SK-N-SH (cell line): Measurements from ENCODE around the gene TMEM168. TPM values are rescaled to one million over a fixed set of nuclear protein-coding genes. Genes with fewer than 3 reads are reported as not detected.

Experiments
- CTCF ChIA-PET: fragments of 300-600, 350-600 bp; formaldehyde crosslinking; extraction: SDS; loops from one replicate; lab custom pipeline; 2021; lab: Yijun Ruan, JAX
- POLR2A ChIA-PET: fragments of 350-600 bp; sonication (Branson Sonifier 250); formaldehyde crosslinking; extraction: SDS; loops from one replicate; lab custom pipeline; 2020; ENCODE audit warnings: antibody characterized with exemption, inconsistent platforms; lab: Yijun Ruan, JAX
- DNase-seq: peaks from one replicate; pipeline ENCODE4 v3.0.0; 2012
- H2AFZ ChIP-seq: fragments of 200-600 bp; sonication (generic); 2 replicates; pipeline ENCODE4 v1.8.1; 2016; ENCODE audit warnings: antibody characterized with exemption, mild to moderate bottlenecking, low read depth
- H3F3A ChIP-seq: fragments of 200-600 bp; sonication (generic); replicated peaks from 2 replicates; pipeline ENCODE3; 2016; ENCODE audit warnings: antibody characterized with exemption, mild to moderate bottlenecking; ENCODE audit not compliant: insufficient read depth
- H3K27ac ChIP-seq, 2 experiments: fragments of 200-500 bp in 1 of 2; fragments of 200-600 bp in 1 of 2; sonication (Bioruptor generic) in 1 of 2; sonication (generic), shearing (Covaris generic) in 1 of 2; 2 replicates each; pipeline versions ENCODE4 v1.5.1 to v1.6.1; 2014 to 2016; ENCODE audit warnings: low read depth in 2 of 2, inconsistent platforms in 1 of 2, low read length in 1 of 2, mild to moderate bottlenecking in 1 of 2, mixed read lengths in 1 of 2
- H3K27me3 ChIP-seq: fragments of 200-600 bp; sonication (generic), shearing (Covaris generic); 2 replicates; pipeline ENCODE4 v1.6.1; 2016; ENCODE audit warnings: mixed run types; ENCODE audit not compliant: insufficient read depth
- H3K36me3 ChIP-seq, 2 experiments: fragments of 200-500 bp in 1 of 2; fragments of 200-600 bp in 1 of 2; sonication (Bioruptor generic) in 1 of 2; sonication (generic) in 1 of 2; replicated peaks in 1 of 2; 2 replicates each; pipeline versions ENCODE3 to v1.5.1; 2014 to 2016; ENCODE audit warnings: low read length in 1 of 2, mild to moderate bottlenecking in 1 of 2; ENCODE audit not compliant: insufficient read depth in 2 of 2, control insufficient read depth in 1 of 2
- H3K4me1 ChIP-seq, 2 experiments: fragments of 200-500 bp in 1 of 2; fragments of 200-600 bp in 1 of 2; sonication (Bioruptor generic) in 1 of 2; sonication (generic), shearing (Covaris generic) in 1 of 2; 2 replicates each; pipeline versions ENCODE4 v1.5.1 to v1.6.1; 2014 to 2016; ENCODE audit warnings: low read depth in 1 of 2, low read length in 1 of 2, mixed run types in 1 of 2; ENCODE audit not compliant: insufficient read depth in 2 of 2, control insufficient read depth in 1 of 2
- H3K4me2 ChIP-seq: fragments of 200-600 bp; sonication (generic), shearing (Covaris generic); 2 replicates; pipeline ENCODE4 v1.6.1; 2017; ENCODE audit warnings: mixed run types
- H3K4me3 ChIP-seq, 2 experiments: fragments of 200-500 bp in 1 of 2; fragments of 200-600 bp in 1 of 2; sonication (Bioruptor generic) in 1 of 2; sonication (generic), shearing (Covaris generic) in 1 of 2; 2 replicates each; pipeline versions ENCODE4 v1.5.1 to v1.8.1; 2014 to 2016; ENCODE audit warnings: low read depth in 2 of 2, inconsistent platforms in 1 of 2, low read length in 1 of 2, mild to moderate bottlenecking in 1 of 2, mixed read lengths in 1 of 2, moderate library complexity in 1 of 2
- H3K79me2 ChIP-seq: fragments of 200-600 bp; sonication (generic); 2 replicates; pipeline ENCODE4 v1.8.1; 2017; ENCODE audit warnings: mild to moderate bottlenecking; ENCODE audit not compliant: insufficient read depth
- H3K9ac ChIP-seq: fragments of 200-600 bp; sonication (generic); 2 replicates; pipeline ENCODE4 v1.6.1; 2017; ENCODE audit warnings: mixed run types
- H3K9me2 ChIP-seq: fragments of 200-600 bp; sonication (generic); 2 replicates; pipeline ENCODE4 v1.6.1; 2017; ENCODE audit warnings: mixed run types
- H3K9me3 ChIP-seq: fragments of 200-600 bp; sonication (generic); 2 replicates; pipeline ENCODE4 v1.6.1; 2017; ENCODE audit warnings: mixed run types, mild to moderate bottlenecking, moderate library complexity
- H4K20me1 ChIP-seq: fragments of 200-600 bp; sonication (generic); 2 replicates; pipeline ENCODE4 v1.6.1; 2017; ENCODE audit warnings: mild to moderate bottlenecking, mixed run types; ENCODE audit not compliant: insufficient read depth
- CHD2 ChIP-seq: fragments of 150-350 bp; IDR thresholded peaks from 2 replicates; pipeline ENCODE4 v1.6.1; 2018; ENCODE audit warnings: low read length; ENCODE audit not compliant: partially characterized antibody
- ELF1 ChIP-seq: IDR thresholded peaks from 2 replicates; pipeline ENCODE4 v1.4.0; 2012
- FOSL2 ChIP-seq: IDR thresholded peaks from 2 replicates; pipeline ENCODE4 v1.4.0; 2012; ENCODE audit warnings: low read depth, mild to moderate bottlenecking, moderate library complexity, borderline replicate concordance
- FOXJ3 ChIP-seq: sonication (generic); formaldehyde crosslinking; IDR thresholded peaks from 2 replicates; pipeline ENCODE4 v1.5.1; 2020; ENCODE audit warnings: mild to moderate bottlenecking, missing genetic modification reagents
- FOXM1 ChIP-seq: IDR thresholded peaks from 2 replicates; pipeline ENCODE4 v1.4.0; 2012; ENCODE audit warnings: low read depth, mild to moderate bottlenecking
- GATA2 ChIP-seq: sonication (generic); formaldehyde crosslinking; IDR thresholded peaks from 2 replicates; pipeline ENCODE4 v1.5.0; 2020; ENCODE audit warnings: mild to moderate bottlenecking, missing genetic modification reagents
- JUND ChIP-seq: IDR thresholded peaks from 2 replicates; pipeline ENCODE4 v1.4.0; 2012
- MXI1 ChIP-seq: IDR thresholded peaks from 2 replicates; pipeline ENCODE4 v1.6.1; 2012; ENCODE audit warnings: mild to moderate bottlenecking, low read depth, low read length, improper control_type of control experiment
- NFIC ChIP-seq: IDR thresholded peaks from 2 replicates; pipeline ENCODE4 v1.4.0; 2012; ENCODE audit warnings: borderline replicate concordance
- RAD21 ChIP-seq: IDR thresholded peaks from 2 replicates; pipeline ENCODE4 v1.6.1; 2012; ENCODE audit warnings: mild to moderate bottlenecking, low read length
- RXRA ChIP-seq: IDR thresholded peaks from 2 replicates; pipeline ENCODE4 v1.4.0; 2012; ENCODE audit warnings: low read depth, mild to moderate bottlenecking, borderline replicate concordance
- SIN3A ChIP-seq: IDR thresholded peaks from 2 replicates; pipeline ENCODE4 v1.6.1; 2012; ENCODE audit warnings: low read depth, mild to moderate bottlenecking, low read length, moderate library complexity, borderline replicate concordance
- SMC3 ChIP-seq: IDR thresholded peaks from 2 replicates; pipeline ENCODE4 v1.6.1; 2012; ENCODE audit warnings: low read depth, low read length, improper control_type of control experiment
- TAF1 ChIP-seq: IDR thresholded peaks from 2 replicates; pipeline ENCODE4 v1.6.1; 2012; ENCODE audit warnings: low read depth, mild to moderate bottlenecking, low read length, moderate library complexity, borderline replicate concordance
- polyA plus RNA-seq, 3 experiments: library from polyadenylated mRNA; depleted of rRNA; stranded (reverse); fragments of >200 nt; gene quantifications; 2 replicates each; pipeline ENCODE4 v1.2.3, GENCODE V29; 2012
- TF ChIP-seq, protein P1 (sequence below): IDR thresholded peaks from 2 replicates; pipeline ENCODE4 v1.6.1; 2012; ENCODE audit warnings: mild to moderate bottlenecking, low read depth, low read length, moderate library complexity
- TF ChIP-seq, protein P2 (sequence below): IDR thresholded peaks from 2 replicates; pipeline ENCODE4 v1.4.0; 2012; ENCODE audit warnings: low read depth, borderline replicate concordance
- TF ChIP-seq, protein P3 (sequence below): IDR thresholded peaks from 2 replicates; pipeline ENCODE4 v1.4.0; 2012; ENCODE audit warnings: low read depth
- TF ChIP-seq, protein P4 (sequence below): fragments of 150-350 bp; IDR thresholded peaks from 2 replicates; pipeline ENCODE4 v1.6.1; 2017; ENCODE audit warnings: antibody characterized with exemption, low read length, low read depth, borderline replicate concordance

TMEM168 gene
- polyA plus RNA-seq, 1 of the 3 experiments (the other 2 are of a cell fraction): 32.2 TPM

DNA sequence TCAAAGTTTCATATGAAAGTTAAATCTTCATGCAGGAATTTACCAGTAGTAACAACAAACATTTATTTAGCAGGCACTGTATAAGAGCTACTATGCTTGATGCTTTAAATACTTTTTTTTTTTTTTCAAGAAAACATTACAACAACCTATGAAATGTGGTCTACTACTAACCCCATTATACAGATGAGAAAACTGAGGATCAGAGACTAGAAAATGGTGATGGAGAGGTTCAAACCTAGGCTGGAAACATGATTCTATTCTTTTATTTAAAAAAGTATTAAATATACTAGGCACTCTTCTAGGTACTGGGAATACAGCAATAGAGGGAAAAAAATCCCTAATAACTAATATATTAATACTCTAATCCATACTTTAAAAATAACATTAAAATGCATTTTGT, 40.6 kb upstream of the TMEM168 start:
- no peaks in the 10 kb centered on the region for H3K9me2 ChIP-seq
- H3K9ac ChIP-seq: no peak overlapping the region
- H3K36me3 ChIP-seq: peaks cover 31 to 50% of the 10 kb centered on the region in 2 experiments
- H3K4me3 ChIP-seq: no peak overlapping the region
- H3K79me2 ChIP-seq: no peaks in the 10 kb centered on the region
- ChIA-PET CTCF (interaction anchor here (1.3 kb wide), 1 partner anchor 253 kb away, joined by 3 read pairs; no protein-coding TSS in a partner anchor), POLR2A (no interaction called here)
- H3F3A ChIP-seq: no peaks in the 10 kb centered on the region
- DNase-seq: no peak
- H3K4me2 ChIP-seq: no peak overlapping the region
- no peaks in the 10 kb centered on the region for H3K4me1 ChIP-seq
- H4K20me1 ChIP-seq: no peaks in the 10 kb centered on the region
- H3K27me3 ChIP-seq: no peaks in the 10 kb centered on the region
- peaks cover 20% of the 10 kb centered on the region; the same call in 1 of the 2 replicates for H3K9me3 ChIP-seq
- TF ChIP-seq FOSL2: no peak
- no peak for TF ChIP-seq ELF1
- no peak for TF ChIP-seq MXI1
- TF ChIP-seq RXRA: no peak
- no peak for TF ChIP-seq TAF1
- TF ChIP-seq JUND: no peak
- TF ChIP-seq, protein P1, sequence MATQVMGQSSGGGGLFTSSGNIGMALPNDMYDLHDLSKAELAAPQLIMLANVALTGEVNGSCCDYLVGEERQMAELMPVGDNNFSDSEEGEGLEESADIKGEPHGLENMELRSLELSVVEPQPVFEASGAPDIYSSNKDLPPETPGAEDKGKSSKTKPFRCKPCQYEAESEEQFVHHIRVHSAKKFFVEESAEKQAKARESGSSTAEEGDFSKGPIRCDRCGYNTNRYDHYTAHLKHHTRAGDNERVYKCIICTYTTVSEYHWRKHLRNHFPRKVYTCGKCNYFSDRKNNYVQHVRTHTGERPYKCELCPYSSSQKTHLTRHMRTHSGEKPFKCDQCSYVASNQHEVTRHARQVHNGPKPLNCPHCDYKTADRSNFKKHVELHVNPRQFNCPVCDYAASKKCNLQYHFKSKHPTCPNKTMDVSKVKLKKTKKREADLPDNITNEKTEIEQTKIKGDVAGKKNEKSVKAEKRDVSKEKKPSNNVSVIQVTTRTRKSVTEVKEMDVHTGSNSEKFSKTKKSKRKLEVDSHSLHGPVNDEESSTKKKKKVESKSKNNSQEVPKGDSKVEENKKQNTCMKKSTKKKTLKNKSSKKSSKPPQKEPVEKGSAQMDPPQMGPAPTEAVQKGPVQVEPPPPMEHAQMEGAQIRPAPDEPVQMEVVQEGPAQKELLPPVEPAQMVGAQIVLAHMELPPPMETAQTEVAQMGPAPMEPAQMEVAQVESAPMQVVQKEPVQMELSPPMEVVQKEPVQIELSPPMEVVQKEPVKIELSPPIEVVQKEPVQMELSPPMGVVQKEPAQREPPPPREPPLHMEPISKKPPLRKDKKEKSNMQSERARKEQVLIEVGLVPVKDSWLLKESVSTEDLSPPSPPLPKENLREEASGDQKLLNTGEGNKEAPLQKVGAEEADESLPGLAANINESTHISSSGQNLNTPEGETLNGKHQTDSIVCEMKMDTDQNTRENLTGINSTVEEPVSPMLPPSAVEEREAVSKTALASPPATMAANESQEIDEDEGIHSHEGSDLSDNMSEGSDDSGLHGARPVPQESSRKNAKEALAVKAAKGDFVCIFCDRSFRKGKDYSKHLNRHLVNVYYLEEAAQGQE: no peak
- TF ChIP-seq, protein P2, sequence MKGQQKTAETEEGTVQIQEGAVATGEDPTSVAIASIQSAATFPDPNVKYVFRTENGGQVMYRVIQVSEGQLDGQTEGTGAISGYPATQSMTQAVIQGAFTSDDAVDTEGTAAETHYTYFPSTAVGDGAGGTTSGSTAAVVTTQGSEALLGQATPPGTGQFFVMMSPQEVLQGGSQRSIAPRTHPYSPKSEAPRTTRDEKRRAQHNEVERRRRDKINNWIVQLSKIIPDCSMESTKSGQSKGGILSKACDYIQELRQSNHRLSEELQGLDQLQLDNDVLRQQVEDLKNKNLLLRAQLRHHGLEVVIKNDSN: no peak
- TF ChIP-seq SMC3: no peak
- TF ChIP-seq, protein P3, sequence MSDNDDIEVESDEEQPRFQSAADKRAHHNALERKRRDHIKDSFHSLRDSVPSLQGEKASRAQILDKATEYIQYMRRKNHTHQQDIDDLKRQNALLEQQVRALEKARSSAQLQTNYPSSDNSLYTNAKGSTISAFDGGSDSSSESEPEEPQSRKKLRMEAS: no peak
- no peak for TF ChIP-seq GATA2 (CRISPR knock-in tag)
- no peak for TF ChIP-seq RAD21
- no peak for TF ChIP-seq SIN3A
- no peak for TF ChIP-seq FOXM1
- TF ChIP-seq CHD2: no peak
- TF ChIP-seq FOXJ3 (CRISPR knock-in tag): no peak
- TF ChIP-seq, protein P4, sequence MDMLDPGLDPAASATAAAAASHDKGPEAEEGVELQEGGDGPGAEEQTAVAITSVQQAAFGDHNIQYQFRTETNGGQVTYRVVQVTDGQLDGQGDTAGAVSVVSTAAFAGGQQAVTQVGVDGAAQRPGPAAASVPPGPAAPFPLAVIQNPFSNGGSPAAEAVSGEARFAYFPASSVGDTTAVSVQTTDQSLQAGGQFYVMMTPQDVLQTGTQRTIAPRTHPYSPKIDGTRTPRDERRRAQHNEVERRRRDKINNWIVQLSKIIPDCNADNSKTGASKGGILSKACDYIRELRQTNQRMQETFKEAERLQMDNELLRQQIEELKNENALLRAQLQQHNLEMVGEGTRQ: no peak
- no peak for TF ChIP-seq NFIC
- no peak overlapping the region for H3K27ac ChIP-seq
- no peak overlapping the region for H2AFZ ChIP-seq
